Aorta (tissue), 5 donors: ENCODE measurements around the gene NBPF26. TPM values are rescaled to one million over a fixed set of nuclear protein-coding genes. Genes with fewer than 3 reads are reported as not detected.
"Not testable (repeated sequence)": the region's sequence is repeated elsewhere in the genome, so short reads cannot be mapped to it uniquely, and the experiment has no call there.

Experiments used
- ATAC-seq: fragments of 200-7000 bp; cut with Tn5 transposase; one replicate; pipeline ENCODE4 v1.9.1; 2022; ENCODE audit warnings: moderate library complexity; ENCODE audit not compliant: low FRiP score
- DNase-seq, 2 donors: peaks; one replicate each; pipeline ENCODE4 v3.0.0-alpha.2; 2020
- H3K27ac ChIP-seq, 2 donors: one replicate each; pipeline ENCODE4 v1.5.1; 2013; ENCODE audit warnings: low read length in 2 of 2, mild to moderate bottlenecking in 2 of 2, moderate library complexity in 2 of 2, control low read depth in 1 of 2, inconsistent platforms in 1 of 2, low read depth in 1 of 2
- H3K27me3 ChIP-seq, 2 donors: one replicate each; pipeline ENCODE4 v1.6.1; 2013; ENCODE audit warnings: control low read depth in 1 of 2, low read length in 1 of 2, mild to moderate bottlenecking in 1 of 2, moderate library complexity in 1 of 2; ENCODE audit not compliant: insufficient read depth in 2 of 2, control insufficient read depth in 1 of 2
- H3K36me3 ChIP-seq, 2 donors: one replicate each; pipeline ENCODE4 v1.6.1; 2013; ENCODE audit warnings: control low read depth in 1 of 2, low read length in 1 of 2, mild to moderate bottlenecking in 1 of 2; ENCODE audit not compliant: insufficient read depth in 2 of 2, control insufficient read depth in 1 of 2
- H3K4me1 ChIP-seq, 2 donors: one replicate each; pipeline ENCODE4 v1.6.1; 2013; ENCODE audit warnings: low read length in 2 of 2, control low read depth in 1 of 2, mild to moderate bottlenecking in 1 of 2, moderate library complexity in 1 of 2; ENCODE audit not compliant: insufficient read depth in 2 of 2, control insufficient read depth in 1 of 2
- H3K4me3 ChIP-seq, 2 donors: one replicate each; pipeline ENCODE4 v1.5.1; 2013; ENCODE audit warnings: low read length in 2 of 2, control low read depth in 1 of 2, mild to moderate bottlenecking in 1 of 2
- H3K9me3 ChIP-seq: one replicate; pipeline ENCODE4 v1.6.1; 2013; ENCODE audit warnings: mild to moderate bottlenecking, low read length; ENCODE audit not compliant: control insufficient read depth
- WGBS, 2 donors: extraction: QIAGEN DNeasy Blood & Tissue Kit; methylation state at CpG; one replicate each; pipeline ENCODE4 v1.1.7; 2013; 5-methylcytosine and 5-hydroxymethylcytosine counted together
- intact Hi-C, 2 donors: fragments of 100-400 bp; cut with DNase I; formaldehyde crosslinking; loops; one replicate each; pipeline versions ENCODE4 v1.14.2 to v1.15.0; 2022
- polyA plus RNA-seq, 2 donors: library from polyadenylated mRNA; stranded (reverse); fragments of 200-250 nt; gene quantifications; one replicate each; pipeline ENCODE4 v1.2.3, GENCODE V29; 2013
- total RNA-seq, 2 donors: library from RNA; stranded (reverse); fragmentation: NEBNext Ultra II Directional; extraction: Animal tissue kit (Norgen Biotek cat#: 25700); gene quantifications; one replicate each; pipeline ENCODE4 v1.2.1, GENCODE V29; 2021
- donor health status: healthy with polysubstance abuse.
- donor health status: Bipolar disorder and iron deficiency.
- donor health status: DM: no; HTN: no; CAD: no.
- donor health status: DM: no; HTN: no; CAD: no.
- donor health status: DM: yes; HTN: yes; CAD: no.

Gene NBPF26
- total and polyA plus RNA-seq, 4 donors = 10.0 to 51.3 (median 28.1) TPM

- H3K36me3 ChIP-seq, H3K4me1 ChIP-seq, intact Hi-C loops, ATAC-seq, H3K9me3 ChIP-seq, H3K27me3 ChIP-seq: not testable (repeated sequence)
- peak; percentile 46 to 75 for DNase-seq
- WGBS, 2 donors = 0 to 2% methylated on average over 8 to 15 of the region's 28 CpGs
- H3K4me3 ChIP-seq = peak overlapping the region; percentile 90 to 96
- H3K27ac ChIP-seq = peak overlapping the region; percentile 76 to 94
Measured at GRCh38 chr1:120724507-120724906, 762 bp downstream of the NBPF26 start.

- H3K9me3 ChIP-seq, H3K27ac ChIP-seq, H3K27me3 ChIP-seq, ATAC-seq, intact Hi-C loops, H3K4me3 ChIP-seq, H3K4me1 ChIP-seq, DNase-seq, H3K36me3 ChIP-seq: not testable (repeated sequence)
Measured at GRCh38 chr1:120728811-120729210, 5.1 kb downstream of the NBPF26 start.

- H3K9me3 ChIP-seq, ATAC-seq, H3K27ac ChIP-seq, H3K27me3 ChIP-seq, intact Hi-C loops, H3K36me3 ChIP-seq, H3K4me3 ChIP-seq, DNase-seq, H3K4me1 ChIP-seq: not testable (repeated sequence)
- WGBS, 2 donors = 43 to 57% methylated on average over 2 of the region's 3 CpGs
Measured at GRCh38 chr1:120769090-120769489, 45.3 kb downstream of the NBPF26 start.

GRCh38 chr1:120805452-120805851, 81.7 kb downstream of the NBPF26 start:
- H3K4me1 ChIP-seq, intact Hi-C loops, ATAC-seq, H3K4me3 ChIP-seq, H3K27ac ChIP-seq, H3K9me3 ChIP-seq, H3K36me3 ChIP-seq, H3K27me3 ChIP-seq: not testable (repeated sequence)
- 41 to 49% methylated on average over 7 of the region's 7 CpGs for WGBS, 2 donors
- DNase-seq = peak; percentile 47 to 48

- H3K4me1 ChIP-seq, intact Hi-C loops, ATAC-seq, H3K36me3 ChIP-seq, H3K9me3 ChIP-seq, H3K27me3 ChIP-seq, H3K27ac ChIP-seq, H3K4me3 ChIP-seq: not testable (repeated sequence)
- DNase-seq = peak; percentile 48 to 76
- 2 to 5% methylated on average over 10 of the region's 10 CpGs for WGBS, 2 donors
Measured at GRCh38 chr1:120811822-120812221, 88.1 kb downstream of the NBPF26 start.

- H3K4me3 ChIP-seq, H3K36me3 ChIP-seq, intact Hi-C loops, H3K27me3 ChIP-seq, H3K27ac ChIP-seq, H3K4me1 ChIP-seq, ATAC-seq, H3K9me3 ChIP-seq, DNase-seq: not testable (repeated sequence)
- 75% methylated on average over 1 of the region's 4 CpGs; no CpG with 5 or more reads in 1 of the 2 donors for WGBS, 2 donors
Measured at GRCh38 chr1:120825051-120825450, 101.3 kb downstream of the NBPF26 start.

- H3K4me1 ChIP-seq, intact Hi-C loops, H3K9me3 ChIP-seq, ATAC-seq, DNase-seq, H3K4me3 ChIP-seq, H3K27ac ChIP-seq, H3K27me3 ChIP-seq, H3K36me3 ChIP-seq: not testable (repeated sequence)
- WGBS, 2 donors = 82 to 100% methylated on average over 2 of the region's 4 CpGs
Measured at GRCh38 chr1:120826623-120827022, 102.9 kb downstream of the NBPF26 start.

GRCh38 chr1:120844186-120844944, 120.6 kb downstream of the NBPF26 start:
- H3K27me3 ChIP-seq, ATAC-seq, H3K36me3 ChIP-seq, H3K4me1 ChIP-seq, H3K4me3 ChIP-seq, intact Hi-C loops, H3K9me3 ChIP-seq, H3K27ac ChIP-seq: not testable (repeated sequence)
- 1% methylated on average over 35 to 49 of the region's 49 CpGs for WGBS, 2 donors
- peak; percentile 85 to 87 for DNase-seq

- intact Hi-C loops = not testable (repeated sequence)
Measured at GRCh38 chr1:120844945-120845330, 121.2 kb downstream of the NBPF26 start.

More at GRCh38 chr1:120844945-120845330, 121.2 kb downstream of the NBPF26 start:
- peak in 1 of 2 donors; percentile 32 for DNase-seq
- H3K9me3 ChIP-seq, H3K4me1 ChIP-seq, H3K27ac ChIP-seq, ATAC-seq, H3K27me3 ChIP-seq, H3K36me3 ChIP-seq, H3K4me3 ChIP-seq: not testable (repeated sequence)
- 3 to 4% methylated on average over 15 of the region's 21 CpGs for WGBS, 2 donors
